Activated B cell treated with CpG ODN at 0.5 μM for 24 hours (primary cell): ENCODE data around the gene ZNF296. TPM values are rescaled to one million over a fixed set of nuclear protein-coding genes. Genes with fewer than 3 reads are reported as not detected.
"Not testable (repeated sequence)": the region's sequence is repeated elsewhere in the genome, so short reads cannot be mapped to it uniquely, and the experiment has no call there.

Experiments used
- ATAC-seq: fragments of 200-7000 bp; cut with Tn5 transposase; one replicate; pipeline ENCODE4 v1.10.0; 2021; ENCODE audit warnings: low read depth, mild to moderate bottlenecking, moderate library complexity
- CTCF ChIA-PET: fragments of 350-600 bp; sonication (Branson Sonifier 250); formaldehyde crosslinking; loops from one replicate; lab custom pipeline; 2021; ENCODE audit warnings: antibody characterized with exemption; lab: Charles Lee
- POLR2A ChIA-PET: fragments of 350-600 bp; sonication (Branson Sonifier 250); formaldehyde crosslinking; loops from one replicate; lab custom pipeline; 2021; ENCODE audit warnings: antibody characterized with exemption; lab: Charles Lee
- DNase-seq: peaks from one replicate; pipeline ENCODE4 v3.0.0; 2022
- H3K27ac Mint-ChIP-seq: one replicate; pipeline ENCODE4 v1.8.0; 2020; ENCODE audit warnings: mixed read lengths
- H3K27me3 Mint-ChIP-seq: one replicate; pipeline ENCODE4 v1.8.0; 2021; ENCODE audit warnings: mixed read lengths
- H3K36me3 Mint-ChIP-seq: one replicate; pipeline ENCODE4 v1.8.0; 2021; ENCODE audit warnings: low read depth, mixed read lengths
- H3K4me1 Mint-ChIP-seq: one replicate; pipeline ENCODE4 v1.8.0; 2021; ENCODE audit warnings: mixed read lengths
- H3K4me3 Mint-ChIP-seq: one replicate; pipeline ENCODE4 v1.8.0; 2020; ENCODE audit warnings: mild to moderate bottlenecking, mixed read lengths
- H3K9me3 Mint-ChIP-seq: one replicate; pipeline ENCODE4 v1.8.0; 2020; ENCODE audit warnings: mixed read lengths
- intact Hi-C: fragments of 100-400 bp; cut with micrococcal nuclease; formaldehyde crosslinking; loops from one replicate; pipeline ENCODE4 v1.15.1; 2024
- total RNA-seq: library from RNA; stranded (reverse); gene quantifications from 2 replicates; pipeline ENCODE4 v1.2.3, GENCODE V29; 2022
- TF ChIP-seq, protein P1 (sequence below): fragments of 200-600 bp; IDR thresholded peaks from one replicate; pipeline ENCODE4 v1.8.0; 2022; ENCODE audit warnings: antibody characterized with exemption, mild to moderate bottlenecking

The ZNF296 gene
- total RNA-seq, 1 donor from 2014 or later: 27.8 TPM

DNA sequence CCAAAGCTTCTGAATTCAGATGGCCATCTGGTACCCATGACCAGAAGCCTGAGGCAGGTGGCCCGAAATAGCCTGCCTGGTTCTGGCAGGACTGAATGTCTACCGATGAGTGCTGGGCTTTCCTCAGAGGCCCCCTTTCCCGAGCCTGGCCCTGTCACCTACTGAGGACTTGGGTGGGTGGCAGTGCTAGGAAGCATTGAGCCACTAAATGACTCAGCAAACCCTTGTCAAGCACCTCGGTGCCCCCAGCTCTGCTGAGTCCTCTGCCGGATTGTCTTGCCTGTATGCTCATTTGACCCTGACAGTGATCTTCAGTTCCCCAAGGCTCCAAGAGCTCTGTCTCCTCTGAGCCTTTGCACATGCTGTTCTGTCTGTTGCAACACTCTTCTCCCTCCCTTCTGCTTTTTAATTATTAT lies 34.6 kb upstream of the ZNF296 start:
- no peaks in the 10 kb centered on the region for H3K9me3 Mint-ChIP-seq
- H3K4me3 Mint-ChIP-seq: no peak overlapping the region
- H3K4me1 Mint-ChIP-seq: peaks cover 60% of the 10 kb centered on the region
- H3K27ac Mint-ChIP-seq: no peak overlapping the region
- no peak for DNase-seq
- CTCF ChIA-PET: no interaction called here
- intact Hi-C loops: no loop called here
- TF ChIP-seq, protein P1, sequence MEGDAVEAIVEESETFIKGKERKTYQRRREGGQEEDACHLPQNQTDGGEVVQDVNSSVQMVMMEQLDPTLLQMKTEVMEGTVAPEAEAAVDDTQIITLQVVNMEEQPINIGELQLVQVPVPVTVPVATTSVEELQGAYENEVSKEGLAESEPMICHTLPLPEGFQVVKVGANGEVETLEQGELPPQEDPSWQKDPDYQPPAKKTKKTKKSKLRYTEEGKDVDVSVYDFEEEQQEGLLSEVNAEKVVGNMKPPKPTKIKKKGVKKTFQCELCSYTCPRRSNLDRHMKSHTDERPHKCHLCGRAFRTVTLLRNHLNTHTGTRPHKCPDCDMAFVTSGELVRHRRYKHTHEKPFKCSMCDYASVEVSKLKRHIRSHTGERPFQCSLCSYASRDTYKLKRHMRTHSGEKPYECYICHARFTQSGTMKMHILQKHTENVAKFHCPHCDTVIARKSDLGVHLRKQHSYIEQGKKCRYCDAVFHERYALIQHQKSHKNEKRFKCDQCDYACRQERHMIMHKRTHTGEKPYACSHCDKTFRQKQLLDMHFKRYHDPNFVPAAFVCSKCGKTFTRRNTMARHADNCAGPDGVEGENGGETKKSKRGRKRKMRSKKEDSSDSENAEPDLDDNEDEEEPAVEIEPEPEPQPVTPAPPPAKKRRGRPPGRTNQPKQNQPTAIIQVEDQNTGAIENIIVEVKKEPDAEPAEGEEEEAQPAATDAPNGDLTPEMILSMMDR: no peak
- POLR2A ChIA-PET: interaction anchor here (1.2 kb wide), 2 partner anchors 18 to 19 kb away, joined by 3 read pairs; no protein-coding TSS in a partner anchor
- no peaks in the 10 kb centered on the region for H3K27me3 Mint-ChIP-seq
- ATAC-seq: peak; percentile 54
- no peaks in the 10 kb centered on the region for H3K36me3 Mint-ChIP-seq

GRCh38 chr19:45107621-45108150 lies 31.4 kb upstream of the ZNF296 start:
- ChIA-PET CTCF (no interaction called here), POLR2A (interaction anchor here (0.6 kb wide), 2 partner anchors 84 to 569 kb away, joined by 4 to 14 read pairs; no protein-coding TSS in a partner anchor)
- Mint-ChIP-seq H3K4me3 (no peak overlapping the region), H3K36me3 (no peaks in the 10 kb centered on the region), H3K27ac (peak overlapping the region; percentile 30), H3K27me3 (no peaks in the 10 kb centered on the region), H3K9me3 (no peaks in the 10 kb centered on the region), H3K4me1 (peaks cover 73% of the 10 kb centered on the region)
- ATAC-seq (no peak), DNase-seq (no peak)
- intact Hi-C loops: no loop called here
- TF ChIP-seq, protein P1: no peak

DNA sequence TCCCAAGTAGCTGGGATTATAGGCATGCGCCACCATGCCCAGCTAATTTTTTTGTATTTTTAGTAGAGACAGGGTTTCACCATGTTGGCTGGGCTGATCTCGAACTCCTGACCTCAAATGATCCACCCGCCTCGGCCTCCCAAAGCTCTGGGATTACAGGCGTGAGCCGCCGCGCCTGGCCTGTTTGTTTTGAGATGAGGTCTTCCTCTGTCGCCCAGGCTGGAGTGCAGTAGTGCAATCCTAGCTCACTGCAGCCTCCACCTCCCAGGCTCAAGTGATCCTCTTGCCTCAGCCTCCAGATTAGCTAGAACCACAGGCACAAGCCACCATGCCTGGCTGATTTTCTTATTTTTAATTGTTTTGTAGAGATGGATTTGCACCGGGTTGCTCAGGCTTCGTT lies 30.1 kb upstream of the ZNF296 start:
- H3K27ac Mint-ChIP-seq, H3K9me3 Mint-ChIP-seq, ATAC-seq, CTCF ChIA-PET, DNase-seq, H3K27me3 Mint-ChIP-seq, intact Hi-C loops, H3K36me3 Mint-ChIP-seq, POLR2A ChIA-PET, H3K4me3 Mint-ChIP-seq: not testable (repeated sequence)
- peaks cover 76% of the 10 kb centered on the region for H3K4me1 Mint-ChIP-seq

GRCh38 chr19:45104658-45105349 lies 28.5 kb upstream of the ZNF296 start:
- DNase-seq (no peak), ATAC-seq (peak; percentile 50)
- H3K9me3 Mint-ChIP-seq: no peaks in the 10 kb centered on the region
- H3K36me3 Mint-ChIP-seq: no peaks in the 10 kb centered on the region
- peak overlapping the region; percentile 77 for H3K27ac Mint-ChIP-seq
- peak overlapping the region; percentile 7 for H3K4me3 Mint-ChIP-seq
- TF ChIP-seq, protein P1: no peak
- ChIA-PET CTCF (no interaction called here), POLR2A (interaction anchor here (0.7 to 4.2 kb wide), 2 partner anchors 12 to 30 kb away, joined by 4 to 25 read pairs; partner anchors contain the start of gene PPP1R37)
- intact Hi-C loops: no loop called here
- peaks cover 65% of the 10 kb centered on the region for H3K4me1 Mint-ChIP-seq
- H3K27me3 Mint-ChIP-seq: no peaks in the 10 kb centered on the region

DNA sequence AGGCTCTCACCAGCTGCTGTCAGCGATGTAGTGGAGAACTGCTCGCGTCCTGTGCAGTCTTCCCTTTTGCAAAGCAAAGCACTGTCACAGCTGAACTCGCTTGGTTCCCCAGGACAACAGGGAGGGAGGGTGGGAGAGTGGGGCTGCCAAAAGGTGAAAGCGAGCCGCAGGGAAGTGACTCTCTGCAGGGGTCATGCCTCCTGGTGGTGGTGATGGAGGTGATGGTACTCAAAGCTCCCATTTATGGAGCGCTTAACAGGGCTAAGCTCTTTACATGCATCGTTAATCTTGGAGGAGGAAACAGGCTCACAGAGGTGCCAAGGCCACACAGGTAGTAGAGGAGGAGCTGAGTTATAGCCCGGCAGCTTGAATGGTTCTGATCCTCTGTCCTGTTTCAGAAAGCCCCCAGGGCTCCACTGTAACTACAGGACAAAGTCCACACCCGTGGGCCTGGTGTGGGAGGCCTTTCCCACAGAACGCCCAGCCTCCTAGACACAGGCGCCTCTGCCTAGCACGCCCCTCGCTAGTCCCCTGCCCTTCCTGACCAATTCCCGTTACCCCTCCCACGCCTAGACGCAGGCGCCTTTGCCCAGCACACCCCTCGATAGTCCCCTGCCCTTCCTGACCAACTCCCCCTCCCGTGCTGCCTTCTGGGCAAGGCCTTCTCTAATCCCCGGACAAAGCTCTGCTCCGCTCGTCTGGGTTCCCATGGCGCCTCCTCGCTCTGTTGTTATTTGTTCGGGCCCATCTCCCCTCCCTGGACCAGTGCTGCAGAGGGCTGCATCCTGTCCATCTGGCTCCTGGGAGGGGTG lies 27.4 kb upstream of the ZNF296 start:
- Mint-ChIP-seq H3K4me1 (peaks cover 65% of the 10 kb centered on the region), H3K4me3 (peak overlapping the region; percentile 57), H3K9me3 (no peaks in the 10 kb centered on the region), H3K27me3 (no peaks in the 10 kb centered on the region), H3K36me3 (peaks cover 3% of the 10 kb centered on the region), H3K27ac (peak overlapping the region; percentile 77)
- CTCF ChIA-PET: interaction anchor here (0.8 to 1.4 kb wide), 4 partner anchors 9 to 446 kb away, joined by 3 to 5 read pairs (median 4); no protein-coding TSS in a partner anchor
- POLR2A ChIA-PET: interaction anchor here (0.5 to 4.2 kb wide), 7 partner anchors 11 to 74 kb away, joined by 3 to 25 read pairs (median 3); partner anchors contain the start of genes BLOC1S3, GEMIN7, PPP1R37 and TRAPPC6A
- TF ChIP-seq, protein P1: no peak
- intact Hi-C loops: loop anchor here (1.0 to 2.0 kb wide), 2 partner anchors 10 to 13 kb away; partner anchors contain the start of gene PPP1R37
- no peak for DNase-seq
- peak; percentile 41 for ATAC-seq
